Transverse colon (tissue), 4 donors: ENCODE data around the gene CBARP. TPM values are rescaled to one million over a fixed set of nuclear protein-coding genes. Genes with fewer than 3 reads are reported as not detected.

Experiments used
- DNase-seq: peaks from one replicate; pipeline ENCODE4 v3.0.0-alpha.2; 2019
- H3K27ac ChIP-seq, 4 donors: fragments of 200-600 bp; sonication (generic); 2 replicates each; pipeline ENCODE4 v1.5.1; 2016 to 2018; ENCODE audit warnings: inconsistent platforms in 4 of 4
- H3K27me3 ChIP-seq: fragments of 200-600 bp; sonication (generic); 2 replicates; pipeline ENCODE4 v1.5.1; 2017; ENCODE audit warnings: inconsistent platforms
- H3K36me3 ChIP-seq, 4 donors: fragments of 200-600 bp; sonication (generic); 2 replicates each; pipeline ENCODE4 v1.5.1; 2017 to 2019; ENCODE audit warnings: inconsistent platforms in 4 of 4
- H3K4me1 ChIP-seq, 4 donors: fragments of 200-600 bp; sonication (generic); 2 replicates each; pipeline ENCODE4 v1.5.1; 2017 to 2020; ENCODE audit warnings: inconsistent platforms in 4 of 4
- H3K4me3 ChIP-seq, 4 donors: fragments of 200-600 bp; sonication (generic); 1 replicate in 1 of 4; 2 replicates in 3 of 4; pipeline versions ENCODE4 v1.5.1 to v1.6.1; 2017 to 2019; ENCODE audit warnings: inconsistent platforms in 4 of 4
- H3K9me3 ChIP-seq, 2 donors: fragments of 200-600 bp; sonication (generic); 2 replicates each; pipeline ENCODE4 v1.5.1; 2017 to 2019; ENCODE audit warnings: inconsistent platforms in 2 of 2
- CTCF ChIP-seq, 5 experiments: fragments of 200-600 bp in 3 of 5; fragments of 450-650 bp in 2 of 5; sonication (generic) in 3 of 5; IDR thresholded peaks; 1 replicate in 2 of 5; 2 replicates in 3 of 5; pipeline ENCODE4 v1.5.1; 2016 to 2017; ENCODE audit warnings: antibody characterized with exemption in 5 of 5, inconsistent platforms in 3 of 5, mild to moderate bottlenecking in 2 of 5, moderate library complexity in 1 of 5
- EP300 ChIP-seq: sonication (generic); formaldehyde crosslinking; IDR thresholded peaks from one replicate; pipeline ENCODE4 v1.6.1; 2017; ENCODE audit warnings: antibody characterized with exemption, low read depth
- POLR2A ChIP-seq: fragments of 450-650 bp; IDR thresholded peaks from one replicate; pipeline ENCODE4 v1.6.1; 2016; ENCODE audit warnings: antibody characterized with exemption, mild to moderate bottlenecking, moderate library complexity
- POLR2AphosphoS5 ChIP-seq, 3 donors: sonication (generic); formaldehyde crosslinking; IDR thresholded peaks; one replicate each; pipeline ENCODE4 v1.6.1; 2016; ENCODE audit warnings: antibody characterized with exemption in 3 of 3
- WGBS, 2 donors: methylation state at CpG; one replicate each; pipeline ENCODE4 v1.1.5; 2018; ENCODE audit warnings: low coverage in 1 of 2; 5-methylcytosine and 5-hydroxymethylcytosine counted together
- in situ Hi-C, 4 donors: fragments of 200-750 bp; cut with MboI; loops; one replicate each; pipeline versions ENCODE4 v1.15.0 to v1.15.1; 2017; ENCODE audit warnings: low sequenced_read_pairs in 3 of 4, low pct_ligation_motif_present in 1 of 4, low pct_unique_long_range_greater_than_20kb in 1 of 4
- intact Hi-C: fragments of 100-400 bp; cut with DNase I; formaldehyde crosslinking; loops from one replicate; pipeline ENCODE4 v1.15.1; 2023; ENCODE audit warnings: low total_unique reads
- total RNA-seq, 4 donors: library from RNA; depleted of rRNA; stranded (reverse); fragments of >200 nt; gene quantifications; one replicate each; pipeline ENCODE4 v1.1.0, GENCODE V29; 2016

CBARP gene
- total RNA-seq, 4 donors from 2014 or later = 0.32 to 5.2 (median 0.68) TPM; not detected in 1

DNA sequence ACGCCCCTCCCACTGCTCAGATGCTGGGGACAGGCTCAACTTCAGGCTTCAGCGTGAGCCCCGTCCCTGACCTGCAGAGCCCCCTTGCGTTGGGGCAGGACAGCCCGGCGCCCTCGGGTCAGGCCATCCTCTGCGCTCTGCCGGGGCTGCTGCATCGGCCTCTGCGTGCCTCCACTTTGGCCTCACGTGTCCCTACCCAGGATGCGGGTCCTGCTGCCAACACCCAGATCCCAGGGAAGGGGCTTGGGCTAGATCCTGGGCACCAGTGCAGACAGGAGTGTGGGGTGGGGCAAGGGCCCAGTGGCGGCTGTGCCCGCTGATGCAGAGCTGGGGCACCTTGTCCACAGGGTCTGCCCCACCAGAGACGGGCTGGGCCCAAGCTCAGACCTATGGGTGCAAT is 13.0 kb downstream of the CBARP start:
- H3K36me3 ChIP-seq = peaks cover 0 to 30% (median 6%) of the 10 kb centered on the region in 4 donors
- WGBS, 2 donors = 87% methylated on average over 12 of the region's 16 CpGs; no CpG with 5 or more reads in 1 of the 2 donors
- no peaks in the 10 kb centered on the region for H3K27me3 ChIP-seq
- no peak overlapping the region for H3K27ac ChIP-seq
- peaks cover 0 to 10% (median 1%) of the 10 kb centered on the region in 4 donors for H3K4me1 ChIP-seq
- in situ Hi-C loops (no loop called here), intact Hi-C loops (no loop called here)
- DNase-seq = no peak
- no peak overlapping the region for H3K4me3 ChIP-seq
- no peak for TF ChIP-seq POLR2A
- no peak for TF ChIP-seq EP300
- no peak for TF ChIP-seq POLR2AphosphoS5 (IDR thresholded peaks at IDR 0.05)
- TF ChIP-seq CTCF (IDR thresholded peaks at IDR 0.05) = no peak
- H3K9me3 ChIP-seq = no peaks in the 10 kb centered on the region

DNA sequence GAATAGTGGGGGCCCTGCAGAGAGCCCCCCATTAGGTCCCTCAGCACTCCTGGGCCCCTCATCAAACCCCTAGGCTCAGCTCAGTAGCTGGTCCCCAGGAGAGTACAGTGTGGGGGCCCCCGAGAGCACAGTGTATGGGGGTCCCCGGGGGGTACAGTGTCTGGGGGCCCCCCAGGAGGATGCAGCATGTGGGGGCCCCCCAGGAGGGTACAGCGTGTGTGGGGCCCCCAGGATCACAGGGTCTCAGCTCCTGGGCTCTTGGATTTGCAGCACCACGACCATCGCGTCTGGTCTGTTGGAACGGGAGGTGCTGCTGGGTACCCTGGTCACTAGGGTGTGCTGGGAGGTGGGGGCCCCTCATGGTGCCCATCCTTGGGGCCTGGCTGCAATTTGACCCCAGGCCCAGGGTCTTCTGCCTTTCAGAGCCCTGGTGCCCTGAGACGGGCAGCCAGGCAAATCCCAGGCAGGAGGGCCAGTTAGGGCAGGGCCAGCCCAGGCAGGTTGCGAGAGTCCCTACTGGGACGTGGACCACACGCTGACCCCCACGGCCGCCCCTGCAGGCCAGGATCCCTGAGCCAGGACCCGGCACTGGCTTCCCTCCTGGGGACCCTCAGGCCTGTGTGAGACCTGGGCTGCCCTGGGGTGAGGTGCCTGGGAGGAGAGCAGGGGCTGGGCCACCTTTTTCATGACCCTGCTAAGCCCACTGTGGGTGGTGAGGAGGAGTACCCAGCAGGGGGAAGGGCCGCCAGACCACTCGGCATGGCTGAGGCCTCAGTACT is 13.6 kb downstream of the CBARP start:
- Histone ChIP-seq H3K27me3 (no peaks in the 10 kb centered on the region), H3K9me3 (no peaks in the 10 kb centered on the region), H3K27ac (no peak overlapping the region), H3K4me1 (peaks cover 0 to 10% (median 2%) of the 10 kb centered on the region in 4 donors), H3K36me3 (peaks cover 0 to 30% (median 6%) of the 10 kb centered on the region in 4 donors), H3K4me3 (no peak overlapping the region)
- intact Hi-C loops = no loop called here
- WGBS, 2 donors = 69% methylated on average over 5 of the region's 16 CpGs; no CpG with 5 or more reads in 1 of the 2 donors
- in situ Hi-C loops = no loop called here
- TF ChIP-seq CTCF (IDR thresholded peaks at IDR 0.05) = no peak
- no peak for DNase-seq

DNA sequence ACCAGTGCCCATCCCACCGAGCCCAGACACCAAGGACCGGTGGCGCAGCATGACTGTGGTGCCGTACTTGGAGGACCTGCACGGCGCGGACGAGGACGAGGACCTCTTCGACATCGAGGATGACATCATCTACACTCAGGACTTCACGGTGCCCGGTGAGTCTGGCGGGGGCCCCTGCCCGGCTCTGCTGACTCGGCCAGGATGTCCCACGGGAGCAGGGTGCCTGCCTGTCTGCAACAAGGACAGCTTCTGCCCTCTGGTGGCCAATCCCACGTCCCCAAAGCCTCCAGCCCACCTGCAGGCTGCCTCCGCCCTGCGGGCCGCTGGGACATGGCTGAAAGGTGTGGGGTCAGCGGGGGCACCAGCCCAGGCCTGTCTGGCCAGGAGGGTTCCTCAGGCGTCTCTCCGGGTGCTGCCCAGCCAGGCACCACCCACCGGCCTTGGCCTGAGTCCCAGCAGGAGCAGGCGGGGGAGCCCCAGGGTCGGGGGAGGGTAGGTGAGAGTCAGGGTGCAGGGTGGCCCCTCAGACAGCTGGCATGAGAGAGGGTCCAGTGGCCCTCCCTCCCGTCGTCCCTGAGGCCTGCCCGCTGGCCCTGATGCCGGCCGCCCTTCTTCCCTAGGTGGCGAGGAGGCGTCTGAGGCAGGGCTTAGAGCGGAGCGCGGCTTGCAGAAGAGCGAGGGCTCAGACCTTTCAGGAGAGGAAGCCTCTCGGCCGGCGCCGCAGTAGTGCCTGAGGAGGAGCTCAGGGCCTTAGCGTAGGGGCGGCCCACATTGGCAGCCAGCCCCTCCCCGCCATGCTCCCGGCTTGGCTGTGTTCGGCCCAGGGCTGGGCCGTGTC is 14.6 kb downstream of the CBARP start:
- no peak for DNase-seq
- in situ Hi-C loops = no loop called here
- intact Hi-C loops = no loop called here
- H3K27me3 ChIP-seq = no peaks in the 10 kb centered on the region
- peak overlapping the region in 1 of 4 donors; percentile 19 for H3K27ac ChIP-seq
- H3K4me3 ChIP-seq = no peak overlapping the region
- H3K4me1 ChIP-seq = peaks cover 0 to 14% (median 5%) of the 10 kb centered on the region in 4 donors
- TF ChIP-seq POLR2AphosphoS5 (IDR thresholded peaks at IDR 0.05) = no peak
- peak in 4 of 5 experiments; percentile 22 to 56 (median 27) for TF ChIP-seq CTCF (IDR thresholded peaks at IDR 0.05)
- H3K9me3 ChIP-seq = no peaks in the 10 kb centered on the region
- H3K36me3 ChIP-seq = peaks cover 0 to 29% (median 6%) of the 10 kb centered on the region in 4 donors
- 53 to 87% methylated on average over 11 to 38 of the region's 48 CpGs for whole genome bisulfite sequencing, 2 donors

DNA sequence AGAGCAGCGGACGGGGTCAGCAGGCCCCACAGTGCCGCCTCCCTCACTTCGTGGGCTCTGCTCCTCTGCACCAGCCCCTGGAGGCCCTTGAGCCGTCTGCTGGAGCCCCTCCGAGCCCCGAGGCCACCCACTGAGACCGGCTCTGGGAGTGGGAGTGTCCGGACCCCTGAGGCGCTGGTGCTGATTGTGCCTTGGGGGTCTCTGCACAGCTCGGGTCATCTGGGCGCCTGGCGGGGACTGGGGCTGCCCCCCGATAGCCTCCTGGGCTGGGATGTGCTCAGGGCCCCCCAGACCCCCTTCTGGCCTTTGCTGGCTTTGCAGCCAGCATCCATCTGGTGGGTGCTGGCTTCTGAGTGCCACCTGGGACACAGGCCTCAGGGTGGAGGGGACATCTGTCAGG is 15.4 kb downstream of the CBARP start:
- intact Hi-C loops (no loop called here), in situ Hi-C loops (no loop called here)
- WGBS, 2 donors = 88% methylated on average over 9 of the region's 14 CpGs; no CpG with 5 or more reads in 1 of the 2 donors
- no peak for DNase-seq
- Histone ChIP-seq H3K9me3 (no peaks in the 10 kb centered on the region), H3K27ac (no peak overlapping the region), H3K36me3 (peaks cover 0 to 20% (median 2%) of the 10 kb centered on the region in 4 donors), H3K4me1 (peaks cover 4 to 22% (median 8%) of the 10 kb centered on the region in 4 donors), H3K27me3 (no peaks in the 10 kb centered on the region), H3K4me3 (no peak overlapping the region)
- no peak for TF ChIP-seq POLR2AphosphoS5 (IDR thresholded peaks at IDR 0.05)
- no peak for TF ChIP-seq CTCF (IDR thresholded peaks at IDR 0.05)
- no peak for TF ChIP-seq POLR2A
- no peak for TF ChIP-seq EP300
